Esophagus mucosa (tissue), 1 donor: Measurements from ENCODE around the gene OR11G2. TPM values are rescaled to one million over a fixed set of nuclear protein-coding genes. Genes with fewer than 3 reads are reported as not detected.
"Not testable (repeated sequence)": the region's sequence is repeated elsewhere in the genome, so short reads cannot be mapped to it uniquely, and the experiment has no call there.

Experiments used
- ATAC-seq: fragments of 200-7000 bp; cut with Tn5 transposase; one replicate; pipeline ENCODE4 v1.9.1; 2020
- total RNA-seq: library from RNA; stranded (reverse); gene quantifications from one replicate; pipeline ENCODE4 v1.2.4, GENCODE V29; 2023
- donor health status: DM: yes; HTN: yes; CAD: no.

Gene OR11G2
- total RNA-seq, 1 donor from 2014 or later = not detected

DNA sequence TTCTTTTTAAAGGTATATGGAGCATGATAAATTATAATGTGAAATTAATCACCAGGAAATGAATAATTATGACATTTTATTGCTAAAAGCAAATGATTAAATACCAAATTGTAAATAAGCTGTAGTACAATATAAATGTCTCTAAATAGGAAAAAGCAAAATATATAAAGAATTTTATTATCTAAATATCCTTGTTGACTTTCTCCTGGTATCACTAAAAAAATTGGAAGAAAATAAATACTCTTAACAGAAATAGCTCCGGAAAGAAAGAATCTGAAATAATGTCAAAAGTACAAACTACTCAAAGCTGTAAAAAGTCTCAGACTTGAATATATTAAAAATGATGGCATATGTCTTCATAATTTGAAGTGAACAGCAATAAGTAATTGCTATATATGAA lies 38.0 kb downstream of the OR11G2 start, which contains the start of gene OR11H7:
TSS of gene OR11H7 (plus strand) at position 301 of the 400 bp plus-strand sequence.
- ATAC-seq = no peak

DNA sequence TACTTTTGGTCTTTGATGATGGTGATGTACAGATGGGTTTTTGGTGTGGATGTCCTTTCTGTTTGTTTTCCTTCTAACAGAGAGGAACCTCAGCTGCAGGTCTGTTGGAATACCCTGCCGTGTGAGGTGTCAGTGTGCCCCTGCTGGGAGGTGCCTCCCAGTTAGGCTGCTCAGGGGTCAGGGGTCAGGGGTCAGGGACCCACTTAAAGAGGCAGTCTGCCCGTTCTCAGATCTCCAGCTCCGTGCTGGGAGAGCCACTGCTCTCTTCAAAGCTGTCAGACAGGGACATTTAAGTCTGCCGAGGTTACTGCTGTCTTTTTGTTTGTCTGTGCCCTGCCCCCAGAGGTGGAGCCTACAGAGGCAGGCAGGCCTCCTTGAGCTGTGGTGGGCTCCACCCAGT lies 44.7 kb downstream of the OR11G2 start:
- not testable (repeated sequence) for ATAC-seq

DNA sequence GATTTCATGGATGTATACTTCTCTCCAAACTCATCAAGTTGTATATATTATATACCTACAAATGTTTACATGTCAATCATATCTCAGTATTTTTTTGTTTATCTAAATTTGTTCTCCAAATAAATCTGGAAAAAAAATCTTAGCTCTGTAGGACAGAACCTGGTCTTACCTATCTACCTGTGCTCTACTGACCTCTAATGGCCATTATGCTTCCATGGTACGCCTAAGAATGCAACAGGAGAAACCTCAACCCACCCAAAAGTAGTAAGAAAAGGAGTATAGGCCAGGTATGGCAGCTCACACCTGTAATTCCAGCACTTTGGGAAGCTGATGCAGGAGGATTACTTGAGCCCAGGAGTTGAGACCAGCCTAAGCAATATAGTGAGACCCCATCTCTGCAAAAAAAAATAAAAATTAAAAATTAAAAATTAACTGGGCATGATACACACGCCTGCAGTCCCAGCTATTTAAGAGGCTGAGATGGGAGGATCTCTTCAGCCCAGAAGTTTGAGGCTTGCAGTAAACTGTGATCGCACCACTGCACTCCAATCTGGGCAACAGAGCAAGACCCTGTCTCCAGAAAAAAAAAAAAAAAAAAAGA lies 57.0 kb downstream of the OR11G2 start:
- ATAC-seq = no peak

Other genes with a start within 250 kb of the OR11G2 start
- gene OR4K15, start 215.3 kb upstream of the OR11G2 start, total RNA-seq = not detected
- gene OR4Q2, start 188.7 kb upstream of the OR11G2 start, total RNA-seq = not detected
- not detected for gene OR4K14, start 171.6 kb upstream of the OR11G2 start, total RNA-seq
- not detected for gene OR4K13, start 154.9 kb upstream of the OR11G2 start, total RNA-seq
- gene OR4L1, start 130.9 kb upstream of the OR11G2 start, total RNA-seq = not detected
- not detected for gene OR4K17, start 80.2 kb upstream of the OR11G2 start, total RNA-seq
- gene OR4N5, start 52.1 kb upstream of the OR11G2 start, total RNA-seq = not detected
- gene OR11H6, start 32.8 kb downstream of the OR11G2 start, total RNA-seq = not detected
- gene OR11H7, start 38.1 kb downstream of the OR11G2 start, total RNA-seq = not detected
- not detected for gene OR11H4, start 48.4 kb downstream of the OR11G2 start, total RNA-seq
- gene TTC5, start 115.1 kb downstream of the OR11G2 start, total RNA-seq = 10.5 TPM
- gene CCNB1IP1, start 142.4 kb downstream of the OR11G2 start, total RNA-seq = 27.9 TPM
- 14.1 TPM for gene PARP2, start 152.7 kb downstream of the OR11G2 start, total RNA-seq
- 17.2 TPM for gene TEP1, start 222.6 kb downstream of the OR11G2 start, total RNA-seq
- 0.04 TPM for gene KLHL33, start 245.3 kb downstream of the OR11G2 start, total RNA-seq